Endothelial cell of umbilical vein (primary cell): ENCODE measurements around the gene DDX31. TPM values are rescaled to one million over a fixed set of nuclear protein-coding genes. Genes with fewer than 3 reads are reported as not detected.

Experiments used
- BruUV-seq: library from RNA; stranded (reverse); fragments of 400-500 nt; replicated peaks from 2 replicates; lab custom pipeline; 2021; lab: Mats Ljungman, UMichigan
- CTCF ChIA-PET: fragments of 300-600, 350-600 bp; sonication (Branson Sonifier 250); formaldehyde crosslinking; loops from one replicate; lab custom pipeline; 2021; ENCODE audit warnings: antibody characterized with exemption, inconsistent platforms; lab: Charles Lee
- POLR2A ChIA-PET: fragments of 300-600, 350-600 bp; sonication (Branson Sonifier 250); formaldehyde crosslinking; loops from one replicate; lab custom pipeline; 2021; ENCODE audit warnings: antibody characterized with exemption, inconsistent platforms; lab: Charles Lee
- DNase-seq: peaks from one replicate; pipeline ENCODE4 v3.0.0-alpha.2; 2011; ENCODE audit warnings: low read depth, low spot score
- FAIRE-seq: peaks from 2 replicates; lab custom pipeline; 2011; peaks lifted over from hg19 to GRCh38; lab: Jason Lieb, UNC
- H2AFZ ChIP-seq: 2 replicates; pipeline ENCODE4 v1.6.0; 2012; ENCODE audit warnings: low read depth, low read length, control low read depth, inconsistent platforms
- H3K27ac ChIP-seq: 2 replicates; pipeline ENCODE4 v1.5.1; 2011; ENCODE audit warnings: low read depth, mild to moderate bottlenecking, control low read depth, low read length, moderate library complexity; ENCODE audit not compliant: insufficient read depth
- H3K27me3 ChIP-seq, 2 experiments: 2 replicates each; pipeline versions ENCODE4 v1.6.0 to v1.6.1; 2011; ENCODE audit warnings: low read length in 2 of 2, mixed read lengths in 1 of 2; ENCODE audit not compliant: control insufficient read depth in 2 of 2, insufficient read depth in 2 of 2
- H3K36me3 ChIP-seq, 2 experiments: 2 replicates in 1 of 2; 3 replicates in 1 of 2; pipeline ENCODE4 v1.5.1; 2011; ENCODE audit warnings: low read length in 2 of 2, mild to moderate bottlenecking in 1 of 2, moderate library complexity in 1 of 2; ENCODE audit not compliant: control insufficient read depth in 2 of 2, insufficient read depth in 2 of 2; ENCODE audit errors: extremely low read depth in 1 of 2
- H3K4me1 ChIP-seq: 3 replicates; pipeline ENCODE4 v1.5.1; 2011; ENCODE audit warnings: mild to moderate bottlenecking, low read length; ENCODE audit not compliant: control insufficient read depth, insufficient read depth; ENCODE audit errors: extremely low read depth
- H3K4me2 ChIP-seq: 2 replicates; pipeline ENCODE4 v1.6.1; 2011; ENCODE audit warnings: low read length, control low read depth, mixed read lengths; ENCODE audit not compliant: insufficient read depth
- H3K4me3 ChIP-seq, 3 experiments: fragments of 200-600 bp in 1 of 3; sonication (generic), shearing (Covaris generic) in 1 of 3; replicated peaks in 1 of 3; 2 replicates each; pipeline ENCODE4 v1.5.1; 2011 to 2016; ENCODE audit warnings: control low read depth in 3 of 3, low read length in 3 of 3, mild to moderate bottlenecking in 2 of 3, inconsistent platforms in 1 of 3, low read depth in 1 of 3, moderate library complexity in 1 of 3; ENCODE audit not compliant: insufficient read depth in 1 of 3
- H3K79me2 ChIP-seq: 2 replicates; pipeline ENCODE4 v1.6.0; 2012; ENCODE audit warnings: low read length, inconsistent platforms; ENCODE audit not compliant: control insufficient read depth, insufficient read depth
- H3K9ac ChIP-seq: replicated peaks from 2 replicates; pipeline ENCODE3; 2011; ENCODE audit warnings: low read length, control low read depth; ENCODE audit not compliant: insufficient read depth; ENCODE audit errors: extremely low read depth
- H3K9me1 ChIP-seq: replicated peaks from 3 replicates; pipeline ENCODE4 v1.6.0; 2011; ENCODE audit warnings: mild to moderate bottlenecking, low read length; ENCODE audit not compliant: control insufficient read depth, insufficient read depth; ENCODE audit errors: extremely low read depth
- H3K9me3 ChIP-seq: replicated peaks from 2 replicates; pipeline ENCODE4 v1.5.1; 2012; ENCODE audit warnings: low read length, inconsistent platforms; ENCODE audit not compliant: control insufficient read depth, insufficient read depth
- H4K20me1 ChIP-seq: replicated peaks from 2 replicates; pipeline ENCODE3; 2011; ENCODE audit warnings: mild to moderate bottlenecking, low read length; ENCODE audit not compliant: control insufficient read depth, insufficient read depth; ENCODE audit errors: extremely low read depth
- CTCF ChIP-seq, 2 donors: IDR thresholded peaks; 1 replicate in 1 of 2; 2 replicates in 1 of 2; pipeline ENCODE4 v1.5.1; 2011; ENCODE audit warnings: low read length in 2 of 2, mild to moderate bottlenecking in 2 of 2, moderate library complexity in 2 of 2, control low read depth in 1 of 2, inconsistent platforms in 1 of 2, low read depth in 1 of 2; ENCODE audit not compliant: insufficient read depth in 1 of 2; ENCODE audit errors: extremely low read depth in 1 of 2
- FOS ChIP-seq: IDR thresholded peaks from 2 replicates; pipeline ENCODE4 v1.6.1; 2011; ENCODE audit warnings: mild to moderate bottlenecking, low read length, moderate library complexity, borderline replicate concordance; ENCODE audit not compliant: insufficient read depth
- GATA2 ChIP-seq: IDR thresholded peaks from 2 replicates; pipeline ENCODE4 v1.7.0; 2011; ENCODE audit warnings: low read depth, mild to moderate bottlenecking, moderate library complexity, mixed read lengths, low read length; ENCODE audit not compliant: insufficient read length, insufficient read depth
- JUN ChIP-seq: IDR thresholded peaks from 2 replicates; pipeline ENCODE4 v1.6.1; 2011; ENCODE audit warnings: borderline replicate concordance, low read depth; ENCODE audit not compliant: insufficient read length, insufficient read depth
- MAX ChIP-seq: IDR thresholded peaks from 2 replicates; pipeline ENCODE4 v1.6.1; 2011; ENCODE audit not compliant: insufficient read depth, insufficient read length
- POLR2A ChIP-seq: IDR thresholded peaks from 2 replicates; pipeline ENCODE4 v1.6.1; 2012; ENCODE audit warnings: low read depth, mild to moderate bottlenecking, control low read depth, low read length
- POLR2AphosphoS5 ChIP-seq: IDR thresholded peaks from 2 replicates; pipeline ENCODE4 v1.6.1; 2012; ENCODE audit warnings: low read depth, mild to moderate bottlenecking, control low read depth, low read length, moderate library complexity; ENCODE audit not compliant: insufficient read depth
- dilution Hi-C: fragments of 300-500 bp; cut with MboI; formaldehyde crosslinking; loops from one replicate; pipeline ENCODE4 v1.15.0; 2019; ENCODE audit warnings: low sequenced_read_pairs; ENCODE audit not compliant: extremely low pct_ligation_motif_present
- intact Hi-C: fragments of 100-400 bp; cut with micrococcal nuclease; formaldehyde crosslinking; loops from one replicate; pipeline ENCODE4 v1.10.0; 2022
- polyA plus RNA-seq, 4 experiments: library from polyadenylated mRNA; depleted of rRNA in 3 of 4; stranded (reverse) in 3 of 4; unstranded in 1 of 4; fragments of >200 nt; gene quantifications; 2 replicates each; pipeline versions ENCODE4 v1.2.1 to v1.2.3, GENCODE V29; 2011 to 2012; ENCODE audit warnings: missing spikeins in 1 of 4
- total RNA-seq: library from RNA; stranded (reverse); gene quantifications from 2 replicates; pipeline ENCODE4 v1.2.3, GENCODE V29; 2021

The DDX31 gene
- total and polyA plus RNA-seq, 2 donors (not counting 3 experiments of a cell fraction or from before 2014, with no cell fraction given) = 8.0 to 16.3 TPM

- no TSS peak for BruUV-seq
- dilution Hi-C loops (no loop called here), intact Hi-C loops (no loop called here)
- no peak overlapping the region for H3K27ac ChIP-seq
- H3K79me2 ChIP-seq = no peaks in the 10 kb centered on the region
- no peak overlapping the region for H2AFZ ChIP-seq
- peaks cover 14% of the 10 kb centered on the region for H3K4me1 ChIP-seq
- CTCF ChIA-PET = interaction anchor here (2.1 to 2.3 kb wide), 2 partner anchors 45 to 140 kb away, joined by 6 to 7 read pairs; no protein-coding TSS in a partner anchor
- FAIRE-seq (no peak), DNase-seq (no peak)
- H3K4me2 ChIP-seq = no peak overlapping the region
- H4K20me1 ChIP-seq = no peaks in the 10 kb centered on the region
- POLR2A ChIA-PET = no interaction called here
- no peak overlapping the region for H3K9ac ChIP-seq
- H3K27me3 ChIP-seq = no peaks in the 10 kb centered on the region
- H3K4me3 ChIP-seq = no peak overlapping the region
- H3K9me1 ChIP-seq = no peaks in the 10 kb centered on the region
- no peaks in the 10 kb centered on the region for H3K36me3 ChIP-seq
- H3K9me3 ChIP-seq = no peaks in the 10 kb centered on the region
- TF ChIP-seq FOS = no peak
- TF ChIP-seq POLR2AphosphoS5 = no peak
- TF ChIP-seq POLR2A = no peak
- TF ChIP-seq JUN = no peak
- no peak for TF ChIP-seq GATA2
- no peak for TF ChIP-seq CTCF (IDR thresholded peaks at IDR 0.05; ENCODE audit: extremely low read depth in 1 of 2, insufficient read depth in 1 of 2, low read depth in 1 of 2, low read length in 2 of 2)
- TF ChIP-seq MAX = no peak
Observed at GRCh38 chr9:132552041-132552440, 117.7 kb downstream of the DDX31 start.
